ENCODE measurements around the gene GAS7.
"Not testable (repeated sequence)": the region's sequence is repeated elsewhere in the genome, so short reads cannot be mapped to it uniquely, and the experiment has no call there.

The GAS7 gene

DNA sequence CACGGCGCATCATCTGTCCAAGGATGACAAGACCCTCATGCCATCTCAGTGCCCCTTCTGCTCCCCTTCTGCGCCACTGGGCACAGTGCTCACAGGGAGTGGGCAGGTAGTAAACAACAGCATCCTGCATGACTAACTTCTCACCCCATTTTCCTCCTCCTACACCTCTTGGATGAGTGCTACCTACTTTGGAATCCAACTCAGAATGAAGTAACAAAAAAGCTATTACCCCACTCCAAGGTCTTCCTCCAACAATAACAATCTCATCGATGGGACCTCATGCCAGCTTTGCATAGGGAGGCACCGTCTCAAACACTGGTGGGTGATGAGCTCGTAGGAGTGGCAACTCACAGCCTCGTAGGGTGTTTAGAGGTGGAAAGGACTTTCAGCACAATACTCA, 194.7 kb downstream of the GAS7 start:
- in situ Hi-C loops (cut with MboI; ENCODE audit: low pct_unique_long_range_greater_than_20kb, low sequenced_read_pairs, unreplicated experiment): no loop called here
- TF ChIP-seq, protein P1, sequence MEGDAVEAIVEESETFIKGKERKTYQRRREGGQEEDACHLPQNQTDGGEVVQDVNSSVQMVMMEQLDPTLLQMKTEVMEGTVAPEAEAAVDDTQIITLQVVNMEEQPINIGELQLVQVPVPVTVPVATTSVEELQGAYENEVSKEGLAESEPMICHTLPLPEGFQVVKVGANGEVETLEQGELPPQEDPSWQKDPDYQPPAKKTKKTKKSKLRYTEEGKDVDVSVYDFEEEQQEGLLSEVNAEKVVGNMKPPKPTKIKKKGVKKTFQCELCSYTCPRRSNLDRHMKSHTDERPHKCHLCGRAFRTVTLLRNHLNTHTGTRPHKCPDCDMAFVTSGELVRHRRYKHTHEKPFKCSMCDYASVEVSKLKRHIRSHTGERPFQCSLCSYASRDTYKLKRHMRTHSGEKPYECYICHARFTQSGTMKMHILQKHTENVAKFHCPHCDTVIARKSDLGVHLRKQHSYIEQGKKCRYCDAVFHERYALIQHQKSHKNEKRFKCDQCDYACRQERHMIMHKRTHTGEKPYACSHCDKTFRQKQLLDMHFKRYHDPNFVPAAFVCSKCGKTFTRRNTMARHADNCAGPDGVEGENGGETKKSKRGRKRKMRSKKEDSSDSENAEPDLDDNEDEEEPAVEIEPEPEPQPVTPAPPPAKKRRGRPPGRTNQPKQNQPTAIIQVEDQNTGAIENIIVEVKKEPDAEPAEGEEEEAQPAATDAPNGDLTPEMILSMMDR (IDR thresholded peaks at IDR 0.05; ENCODE audit: extremely low read depth, insufficient read depth, missing control alignments): no peak
- DNase-seq (ENCODE audit: low spot score): no peak

DNA sequence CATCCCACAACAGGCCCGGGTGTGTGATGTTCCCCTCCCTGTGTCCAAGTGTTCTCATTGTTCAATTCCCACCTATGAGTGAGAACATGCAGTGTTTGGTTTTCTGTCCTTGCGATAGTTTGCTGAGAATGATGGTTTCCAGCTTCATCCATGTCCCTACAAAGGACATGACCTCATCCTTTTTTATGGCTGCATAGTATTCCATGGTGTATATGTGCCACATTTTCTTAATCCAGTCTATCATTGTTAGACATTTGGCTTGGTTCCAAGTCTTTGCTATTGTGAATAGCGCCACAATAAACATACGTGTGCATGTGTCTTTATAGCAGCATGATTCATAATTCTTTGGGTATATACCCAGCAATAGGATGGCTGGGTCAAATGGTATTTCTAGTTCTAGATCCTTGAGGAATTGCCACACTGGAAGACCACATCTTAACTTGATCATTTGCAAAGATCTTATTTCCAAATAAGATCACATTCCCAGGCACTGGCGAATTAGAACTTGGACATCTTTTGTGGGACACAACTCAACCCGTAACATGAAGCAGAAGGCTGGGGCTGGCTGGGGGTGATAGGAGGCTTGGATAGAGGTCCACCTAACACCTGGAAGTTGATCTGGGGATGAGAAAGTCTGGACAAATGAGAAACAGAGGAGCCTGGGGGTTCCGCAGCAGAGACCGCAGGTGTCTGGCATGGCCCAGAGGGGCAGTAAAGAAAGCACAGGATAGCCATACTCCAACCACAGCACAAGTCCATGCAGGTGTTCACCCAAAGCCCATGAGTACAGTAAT, 195.6 kb downstream of the GAS7 start:
- in situ Hi-C loops (cut with MboI; ENCODE audit: low pct_unique_long_range_greater_than_20kb, low sequenced_read_pairs, unreplicated experiment); DNase-seq (ENCODE audit: low spot score): not testable (repeated sequence)

DNA sequence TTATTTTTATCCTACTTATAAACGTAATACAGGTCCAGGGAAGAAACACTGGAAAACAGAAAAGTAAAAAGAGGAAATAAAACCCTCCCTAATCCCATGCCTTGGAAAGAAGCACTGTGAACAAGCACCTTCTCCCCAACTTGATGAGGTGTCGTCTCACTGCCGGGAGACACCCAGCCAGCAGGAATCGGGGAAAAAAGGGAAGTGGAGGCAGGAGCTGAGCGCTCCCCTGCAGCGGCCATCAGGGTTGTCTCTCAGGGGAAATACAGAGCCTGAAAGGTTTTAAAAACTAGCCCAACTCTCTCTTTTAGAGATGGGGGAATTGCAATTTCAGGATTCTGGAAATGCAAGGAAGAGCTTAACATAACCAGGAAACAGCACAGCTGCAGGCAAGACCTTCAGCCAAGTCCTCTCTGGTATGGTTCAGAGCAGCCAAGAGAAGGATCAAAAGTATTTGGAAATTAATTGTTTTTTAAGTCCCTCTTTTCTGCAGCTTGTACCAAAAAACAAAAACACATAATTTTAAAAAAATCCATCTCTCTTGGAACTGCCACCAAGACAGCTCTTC, 197.0 kb downstream of the GAS7 start:
- TF ChIP-seq, protein P1 (IDR thresholded peaks at IDR 0.05; ENCODE audit: extremely low read depth, insufficient read depth, missing control alignments): no peak
- in situ Hi-C loops (cut with MboI; ENCODE audit: low pct_unique_long_range_greater_than_20kb, low sequenced_read_pairs, unreplicated experiment): no loop called here
- no peak for DNase-seq (ENCODE audit: low spot score)

DNA sequence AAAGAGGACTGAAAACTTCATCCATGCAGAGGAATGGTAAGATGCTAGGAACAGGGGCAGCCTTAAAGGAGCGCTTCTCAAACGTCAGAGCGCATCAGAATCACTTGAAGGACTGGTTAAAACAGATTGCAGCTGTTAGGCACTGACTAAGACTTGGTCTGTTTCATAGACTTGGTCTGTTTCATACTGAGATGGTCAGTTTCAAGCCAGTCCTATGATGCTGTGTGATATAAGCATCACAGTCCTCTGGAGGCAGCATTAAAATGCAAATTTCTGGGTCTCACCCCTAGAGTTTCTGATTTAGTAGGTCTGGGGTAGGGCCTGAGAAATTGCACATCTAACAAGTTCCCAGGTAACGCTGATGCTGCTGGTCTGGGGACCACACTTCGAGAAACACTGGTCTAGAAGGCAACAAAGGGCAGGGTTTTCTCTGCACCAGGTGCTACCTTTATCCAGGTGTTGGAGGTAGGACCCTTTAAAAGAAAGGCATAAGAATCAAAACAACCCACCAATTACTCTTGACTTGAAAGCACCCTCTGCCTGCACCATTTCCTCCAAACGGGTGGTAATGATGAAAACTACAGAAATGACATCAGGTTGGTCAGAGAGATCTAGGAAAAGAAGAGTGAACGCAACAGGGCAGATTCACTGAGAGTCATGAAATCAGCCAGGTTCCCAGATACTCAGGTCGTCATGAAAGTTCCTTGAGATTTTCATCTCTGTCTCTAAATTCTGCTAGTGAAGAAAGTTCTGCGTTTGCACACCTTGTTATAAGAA, 198.3 kb downstream of the GAS7 start:
- in situ Hi-C loops (cut with MboI; ENCODE audit: low pct_unique_long_range_greater_than_20kb, low sequenced_read_pairs, unreplicated experiment): no loop called here

DNA sequence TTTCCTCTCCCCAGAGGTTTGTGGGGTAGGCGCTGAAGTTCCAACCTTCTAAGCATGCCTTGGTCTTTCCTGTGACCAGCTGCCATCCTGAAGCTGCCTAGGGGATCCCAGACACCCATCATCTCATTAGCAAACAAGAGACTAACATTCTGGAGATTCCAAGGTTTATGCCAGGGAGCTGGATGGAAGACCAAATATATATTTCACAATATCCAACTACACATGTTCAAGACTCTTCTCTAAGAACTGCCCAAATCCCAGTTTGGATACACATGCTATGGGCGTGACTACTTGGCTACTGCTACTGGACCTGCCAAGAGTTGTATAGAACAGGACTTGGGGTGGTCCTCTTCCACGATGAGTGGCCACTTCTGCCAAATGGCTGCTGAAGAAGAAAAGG, 200.3 kb downstream of the GAS7 start:
- in situ Hi-C loops (cut with MboI; ENCODE audit: low pct_unique_long_range_greater_than_20kb, low sequenced_read_pairs, unreplicated experiment): no loop called here

More for the DNA sequence above, 198.3 kb downstream of the GAS7 start:
- TF ChIP-seq, protein P1 (IDR thresholded peaks at IDR 0.05; ENCODE audit: extremely low read depth, insufficient read depth, missing control alignments): no peak
- DNase-seq (ENCODE audit: low spot score): peak; percentile 64

DNA sequence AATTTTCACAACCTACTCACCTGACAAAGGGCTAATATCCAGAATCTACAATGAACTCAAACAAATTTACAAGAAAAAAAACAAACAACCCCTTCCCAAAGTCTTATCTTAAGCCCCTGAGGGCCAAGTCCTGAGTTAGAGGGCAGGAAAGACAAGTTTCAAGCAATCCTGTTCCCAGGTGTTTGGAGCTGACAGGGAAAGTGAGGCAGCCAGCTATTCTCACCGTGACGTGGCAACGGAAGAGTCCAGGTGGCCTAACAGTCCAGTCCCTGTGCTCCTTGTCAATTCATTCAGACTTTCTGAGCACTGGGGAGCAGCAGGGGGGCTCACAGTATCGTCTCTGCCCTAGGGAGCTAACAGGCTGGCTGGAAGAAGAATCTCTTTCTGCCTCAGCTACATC, 203.6 kb downstream of the GAS7 start:
- DNase-seq (ENCODE audit: low spot score): no peak
- in situ Hi-C loops (cut with MboI; ENCODE audit: low pct_unique_long_range_greater_than_20kb, low sequenced_read_pairs, unreplicated experiment): no loop called here
- TF ChIP-seq, protein P1 (IDR thresholded peaks at IDR 0.05; ENCODE audit: extremely low read depth, insufficient read depth, missing control alignments): no peak

More for the DNA sequence above, 200.3 kb downstream of the GAS7 start:
- TF ChIP-seq, protein P1 (IDR thresholded peaks at IDR 0.05; ENCODE audit: extremely low read depth, insufficient read depth, missing control alignments): no peak
- no peak for DNase-seq (ENCODE audit: low spot score)

DNA sequence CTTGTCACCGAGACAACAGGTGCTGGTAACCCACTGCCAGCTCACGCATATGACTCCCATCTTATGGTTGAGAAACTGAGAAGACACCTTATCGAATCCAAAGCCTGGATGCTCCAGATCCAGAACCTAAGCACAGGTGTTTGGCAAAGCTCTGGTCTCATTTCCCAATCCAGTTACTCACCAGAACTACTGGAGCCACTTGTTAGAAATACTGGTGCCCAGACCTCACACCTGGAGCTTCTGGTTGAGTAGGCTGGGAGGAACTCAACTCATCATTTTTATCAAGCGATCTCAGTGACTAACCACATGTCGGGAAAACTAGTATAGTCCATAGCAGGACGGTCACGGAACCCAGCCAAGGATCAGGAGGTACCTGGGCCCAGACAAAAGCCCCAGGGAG, 206.6 kb downstream of the GAS7 start:
- no peak for DNase-seq (ENCODE audit: low spot score)
- in situ Hi-C loops (cut with MboI; ENCODE audit: low pct_unique_long_range_greater_than_20kb, low sequenced_read_pairs, unreplicated experiment): no loop called here
- TF ChIP-seq, protein P1 (IDR thresholded peaks at IDR 0.05; ENCODE audit: extremely low read depth, insufficient read depth, missing control alignments): no peak

Data from GM13977 (cell line).